CD14-positive monocyte (primary cell): Measurements from ENCODE around the gene GAS2L2. TPM values are rescaled to one million over a fixed set of nuclear protein-coding genes. Genes with fewer than 3 reads are reported as not detected.

Experiments used
- DNase-seq, 3 donors: peaks; one replicate each; pipeline ENCODE4 v3.0.0-alpha.2; 2011 to 2022
- H2AFZ ChIP-seq: 2 replicates; pipeline ENCODE4 v1.6.0; 2012; ENCODE audit warnings: mild to moderate bottlenecking, low read depth, low read length, inconsistent platforms; ENCODE audit not compliant: insufficient read depth, poor library complexity, severe bottlenecking
- H3K27ac ChIP-seq, 2 donors: 1 replicate in 1 of 2; 2 replicates in 1 of 2; pipeline ENCODE4 v1.5.1; 2012 to 2013; ENCODE audit warnings: low read length in 2 of 2, control low read depth in 1 of 2, inconsistent platforms in 1 of 2, low read depth in 1 of 2, mild to moderate bottlenecking in 1 of 2
- H3K27me3 ChIP-seq, 2 donors: one replicate each; pipeline versions ENCODE4 v1.6.0 to v1.6.1; 2011 to 2013; ENCODE audit warnings: low read length in 2 of 2; ENCODE audit not compliant: control insufficient read depth in 2 of 2, insufficient read depth in 2 of 2
- H3K36me3 ChIP-seq, 2 donors: replicated peaks in 1 of 2; 1 replicate in 1 of 2; 2 replicates in 1 of 2; pipeline versions ENCODE4 v1.5.1 to v1.6.1; 2012 to 2013; ENCODE audit warnings: low read length in 2 of 2, control low read depth in 1 of 2, inconsistent platforms in 1 of 2, mild to moderate bottlenecking in 1 of 2; ENCODE audit not compliant: insufficient read depth in 2 of 2, control insufficient read depth in 1 of 2
- H3K4me1 ChIP-seq, 2 donors: 1 replicate in 1 of 2; 2 replicates in 1 of 2; pipeline versions ENCODE4 v1.5.1 to v1.6.1; 2012 to 2013; ENCODE audit warnings: low read length in 2 of 2, control low read depth in 1 of 2, inconsistent platforms in 1 of 2, mild to moderate bottlenecking in 1 of 2, moderate library complexity in 1 of 2; ENCODE audit not compliant: insufficient read depth in 2 of 2, control insufficient read depth in 1 of 2
- H3K4me2 ChIP-seq: replicated peaks from 2 replicates; pipeline ENCODE3; 2012; ENCODE audit warnings: low read length, moderate library complexity, mild to moderate bottlenecking; ENCODE audit not compliant: poor library complexity, severe bottlenecking; ENCODE audit errors: extremely low read depth
- H3K4me3 ChIP-seq, 3 experiments: fragments of 200-600 bp in 1 of 3; sonication (generic) in 1 of 3; replicated peaks in 1 of 3; 1 replicate in 2 of 3; 2 replicates in 1 of 3; pipeline ENCODE4 v1.5.1; 2011 to 2013; ENCODE audit warnings: low read length in 3 of 3, mild to moderate bottlenecking in 3 of 3, control low read depth in 2 of 3, low read depth in 2 of 3, inconsistent platforms in 1 of 3, moderate library complexity in 1 of 3
- H3K79me2 ChIP-seq: 2 replicates; pipeline ENCODE4 v1.6.0; 2012; ENCODE audit warnings: mild to moderate bottlenecking, control low read depth, inconsistent platforms, low read length, moderate library complexity; ENCODE audit not compliant: insufficient read depth
- H3K9ac ChIP-seq: 2 replicates; pipeline ENCODE4 v1.6.0; 2017; ENCODE audit warnings: low read length, mild to moderate bottlenecking; ENCODE audit not compliant: insufficient read depth, poor library complexity, severe bottlenecking
- H3K9me3 ChIP-seq, 2 donors: replicated peaks in 1 of 2; 1 replicate in 1 of 2; 2 replicates in 1 of 2; pipeline versions ENCODE4 v1.5.1 to v1.6.1; 2012 to 2013; ENCODE audit warnings: low read length in 2 of 2, control low read depth in 1 of 2; ENCODE audit not compliant: control insufficient read depth in 1 of 2, insufficient read depth in 1 of 2
- H4K20me1 ChIP-seq: 2 replicates; pipeline ENCODE4 v1.6.0; 2012; ENCODE audit warnings: mild to moderate bottlenecking, low read length, control low read depth, moderate library complexity; ENCODE audit not compliant: insufficient read depth
- H3K27ac Mint-ChIP-seq, 7 donors: one replicate each; pipeline ENCODE4 v1.8.0; 2020; ENCODE audit warnings: mild to moderate bottlenecking in 7 of 7, mixed read lengths in 7 of 7, moderate library complexity in 6 of 7, inconsistent platforms in 2 of 7
- H3K27me3 Mint-ChIP-seq, 3 donors: one replicate each; pipeline ENCODE4 v1.8.0; 2021 to 2022; ENCODE audit warnings: low read depth in 3 of 3, mild to moderate bottlenecking in 3 of 3, mixed read lengths in 3 of 3, moderate library complexity in 3 of 3, inconsistent platforms in 1 of 3
- H3K36me3 Mint-ChIP-seq, 2 donors: one replicate each; pipeline ENCODE4 v1.8.0; 2020; ENCODE audit warnings: mixed read lengths in 2 of 2, inconsistent platforms in 1 of 2, mild to moderate bottlenecking in 1 of 2
- H3K4me1 Mint-ChIP-seq: one replicate; pipeline ENCODE4 v1.8.0; 2020; ENCODE audit warnings: mild to moderate bottlenecking, mixed read lengths
- H3K4me3 Mint-ChIP-seq, 2 donors: one replicate each; pipeline ENCODE4 v1.8.0; 2020; ENCODE audit warnings: mild to moderate bottlenecking in 2 of 2, mixed read lengths in 2 of 2, moderate library complexity in 1 of 2
- H3K9me3 Mint-ChIP-seq, 7 donors: one replicate each; pipeline ENCODE4 v1.8.0; 2020 to 2022; ENCODE audit warnings: mixed read lengths in 7 of 7, mild to moderate bottlenecking in 6 of 7, moderate library complexity in 6 of 7, inconsistent platforms in 2 of 7
- WGBS: methylation state at CpG from one replicate; pipeline ENCODE4 v1.1.5; 2013; ENCODE audit warnings: missing lambda C conversion rate; ENCODE audit not compliant: insufficient coverage; 5-methylcytosine and 5-hydroxymethylcytosine counted together
- intact Hi-C, 2 donors: fragments of 100-400 bp; cut with micrococcal nuclease; formaldehyde crosslinking; loops; one replicate each; pipeline versions ENCODE4 v1.15.0 to v1.15.1; 2023
- polyA plus RNA-seq, 3 donors: library from polyadenylated mRNA; depleted of rRNA in 1 of 3; unstranded in 2 of 3; stranded (reverse) in 1 of 3; fragments of 300-500 nt in 2 of 3; fragments of >200 nt in 1 of 3; fragmentation: Illumina TruSeq in 2 of 3; gene quantifications; 1 replicate in 2 of 3; 2 replicates in 1 of 3; pipeline ENCODE4 v1.2.3, GENCODE V29; 2012 to 2021
- TF ChIP-seq, protein P1 (sequence below): fragments of 200-600 bp; IDR thresholded peaks from one replicate; pipeline ENCODE4 v1.8.0; 2022; ENCODE audit warnings: antibody characterized with exemption, mild to moderate bottlenecking

Gene GAS2L2
- polyA plus RNA-seq, 3 donors = not detected

GRCh38 chr17:35747540-35748017, 5.5 kb downstream of the GAS2L2 start:
- Histone ChIP-seq H3K9me3 (peaks cover 0 to 9% of the 10 kb centered on the region in 2 donors), H3K27me3 (peaks cover 7 to 39% of the 10 kb centered on the region in 2 donors), H3K9ac (no peak overlapping the region), H3K36me3 (no peaks in the 10 kb centered on the region), H4K20me1 (no peaks in the 10 kb centered on the region), H3K4me1 (no peaks in the 10 kb centered on the region), H3K27ac (no peak overlapping the region), H3K4me3 (no peak overlapping the region), H3K4me2 (no peak overlapping the region), H3K79me2 (no peaks in the 10 kb centered on the region), H2AFZ (no peak overlapping the region)
- intact Hi-C loops = loop anchor here (5.0 to 10.0 kb wide), 3 partner anchors 135 to 583 kb away; no protein-coding TSS in a partner anchor
- Mint-ChIP-seq H3K9me3 (peaks cover 0 to 6% (median 2%) of the 10 kb centered on the region in 7 donors), H3K36me3 (peaks cover 0 to 2% of the 10 kb centered on the region in 2 donors), H3K27me3 (peaks cover 34 to 52% (median 50%) of the 10 kb centered on the region in 3 donors), H3K4me1 (peaks cover 6% of the 10 kb centered on the region), H3K4me3 (no peak overlapping the region), H3K27ac (no peak overlapping the region)
- TF ChIP-seq, protein P1, sequence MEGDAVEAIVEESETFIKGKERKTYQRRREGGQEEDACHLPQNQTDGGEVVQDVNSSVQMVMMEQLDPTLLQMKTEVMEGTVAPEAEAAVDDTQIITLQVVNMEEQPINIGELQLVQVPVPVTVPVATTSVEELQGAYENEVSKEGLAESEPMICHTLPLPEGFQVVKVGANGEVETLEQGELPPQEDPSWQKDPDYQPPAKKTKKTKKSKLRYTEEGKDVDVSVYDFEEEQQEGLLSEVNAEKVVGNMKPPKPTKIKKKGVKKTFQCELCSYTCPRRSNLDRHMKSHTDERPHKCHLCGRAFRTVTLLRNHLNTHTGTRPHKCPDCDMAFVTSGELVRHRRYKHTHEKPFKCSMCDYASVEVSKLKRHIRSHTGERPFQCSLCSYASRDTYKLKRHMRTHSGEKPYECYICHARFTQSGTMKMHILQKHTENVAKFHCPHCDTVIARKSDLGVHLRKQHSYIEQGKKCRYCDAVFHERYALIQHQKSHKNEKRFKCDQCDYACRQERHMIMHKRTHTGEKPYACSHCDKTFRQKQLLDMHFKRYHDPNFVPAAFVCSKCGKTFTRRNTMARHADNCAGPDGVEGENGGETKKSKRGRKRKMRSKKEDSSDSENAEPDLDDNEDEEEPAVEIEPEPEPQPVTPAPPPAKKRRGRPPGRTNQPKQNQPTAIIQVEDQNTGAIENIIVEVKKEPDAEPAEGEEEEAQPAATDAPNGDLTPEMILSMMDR = peak; percentile 84
- 30% methylated on average over 3 of the region's 12 CpGs for WGBS
- peak; percentile 43 to 52 (median 50) for DNase-seq

- Mint-ChIP-seq H3K4me1 (peaks cover 8% of the 10 kb centered on the region), H3K27me3 (peaks cover 45 to 53% (median 50%) of the 10 kb centered on the region in 3 donors), H3K4me3 (no peak overlapping the region), H3K9me3 (peaks cover 0 to 13% (median 2%) of the 10 kb centered on the region in 7 donors), H3K36me3 (peaks cover 0 to 2% of the 10 kb centered on the region in 2 donors), H3K27ac (no peak overlapping the region)
- Histone ChIP-seq H3K9ac (no peak overlapping the region), H3K27ac (no peak overlapping the region), H2AFZ (no peak overlapping the region), H4K20me1 (no peaks in the 10 kb centered on the region), H3K4me1 (no peaks in the 10 kb centered on the region), H3K36me3 (no peaks in the 10 kb centered on the region), H3K4me3 (no peak overlapping the region), H3K79me2 (no peaks in the 10 kb centered on the region), H3K9me3 (peaks cover 0 to 9% of the 10 kb centered on the region in 2 donors), H3K4me2 (no peak overlapping the region), H3K27me3 (peaks cover 10 to 49% of the 10 kb centered on the region in 2 donors)
- TF ChIP-seq, protein P1 = no peak
- intact Hi-C loops = loop anchor here (5.0 to 10.0 kb wide), 3 partner anchors 134 to 581 kb away; no protein-coding TSS in a partner anchor
- no peak for DNase-seq
- WGBS = 96% methylated on average over 9 of the region's 15 CpGs
These were observed 7.2 kb downstream of the GAS2L2 start for GRCh38 chr17:35745749-35746320.
